Progenitor cell of endocrine pancreas (in vitro differentiated cells): ENCODE measurements around the gene PRSS50. TPM values are rescaled to one million over a fixed set of nuclear protein-coding genes. Genes with fewer than 3 reads are reported as not detected.
"Not testable (repeated sequence)": the region's sequence is repeated elsewhere in the genome, so short reads cannot be mapped to it uniquely, and the experiment has no call there.

Experiments used
- DNase-seq: peaks from one replicate; pipeline ENCODE4 v3.0.0; 2021; ENCODE audit warnings: low spot score; ENCODE audit not compliant: unreplicated experiment
- H3K27ac Mint-ChIP-seq: 2 replicates; pipeline ENCODE4 v1.8.0; 2021; ENCODE audit warnings: mild to moderate bottlenecking, moderate library complexity, mixed read lengths
- H3K27me3 Mint-ChIP-seq: 2 replicates; pipeline ENCODE4 v1.8.0; 2021; ENCODE audit warnings: mixed read lengths
- H3K36me3 Mint-ChIP-seq: 2 replicates; pipeline ENCODE4 v1.8.0; 2022; ENCODE audit warnings: mixed read lengths; ENCODE audit not compliant: insufficient read depth
- H3K4me1 Mint-ChIP-seq: 2 replicates; pipeline ENCODE4 v1.8.0; 2021; ENCODE audit warnings: low read depth, mixed read lengths
- H3K4me3 Mint-ChIP-seq: 2 replicates; pipeline ENCODE4 v1.8.0; 2021; ENCODE audit warnings: low read depth, mild to moderate bottlenecking, moderate library complexity, mixed read lengths
- H3K9me3 Mint-ChIP-seq: 2 replicates; pipeline ENCODE4 v1.8.0; 2021; ENCODE audit warnings: low read depth, mixed read lengths
- total RNA-seq: library from RNA; stranded (reverse); gene quantifications from 2 replicates; pipeline ENCODE4 v1.2.1, GENCODE V29; 2021
- TF ChIP-seq, protein P1 (sequence below): fragments of 200-600 bp; sonication (generic); IDR thresholded peaks from one replicate; pipeline ENCODE4 v1.5.0; 2021; ENCODE audit warnings: antibody characterized with exemption, mild to moderate bottlenecking; ENCODE audit not compliant: unreplicated experiment

The PRSS50 gene
- total RNA-seq, 1 donor from 2014 or later: 1.9 TPM

DNA sequence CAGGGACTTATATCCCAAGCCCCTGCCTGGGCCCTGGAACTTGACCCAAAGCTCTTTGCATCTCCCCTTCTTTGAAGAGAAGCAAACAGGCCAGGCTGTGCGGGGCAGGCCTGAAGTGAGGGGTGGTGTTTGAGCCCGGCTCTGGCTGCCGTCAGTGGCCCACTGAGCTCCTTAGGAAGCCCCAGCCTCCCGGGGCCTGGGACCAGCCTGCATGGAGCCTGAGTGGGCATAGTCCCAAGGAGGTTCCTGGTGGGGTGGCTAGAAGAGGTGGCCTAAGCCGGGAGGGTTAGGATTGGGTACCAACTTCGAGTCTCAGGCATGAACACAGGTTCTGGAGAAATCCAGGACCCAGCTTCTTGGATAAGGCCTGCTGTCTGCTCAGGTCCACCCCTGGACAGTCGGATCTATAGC lies 10.1 kb downstream of the PRSS50 start:
- TF ChIP-seq, protein P1, sequence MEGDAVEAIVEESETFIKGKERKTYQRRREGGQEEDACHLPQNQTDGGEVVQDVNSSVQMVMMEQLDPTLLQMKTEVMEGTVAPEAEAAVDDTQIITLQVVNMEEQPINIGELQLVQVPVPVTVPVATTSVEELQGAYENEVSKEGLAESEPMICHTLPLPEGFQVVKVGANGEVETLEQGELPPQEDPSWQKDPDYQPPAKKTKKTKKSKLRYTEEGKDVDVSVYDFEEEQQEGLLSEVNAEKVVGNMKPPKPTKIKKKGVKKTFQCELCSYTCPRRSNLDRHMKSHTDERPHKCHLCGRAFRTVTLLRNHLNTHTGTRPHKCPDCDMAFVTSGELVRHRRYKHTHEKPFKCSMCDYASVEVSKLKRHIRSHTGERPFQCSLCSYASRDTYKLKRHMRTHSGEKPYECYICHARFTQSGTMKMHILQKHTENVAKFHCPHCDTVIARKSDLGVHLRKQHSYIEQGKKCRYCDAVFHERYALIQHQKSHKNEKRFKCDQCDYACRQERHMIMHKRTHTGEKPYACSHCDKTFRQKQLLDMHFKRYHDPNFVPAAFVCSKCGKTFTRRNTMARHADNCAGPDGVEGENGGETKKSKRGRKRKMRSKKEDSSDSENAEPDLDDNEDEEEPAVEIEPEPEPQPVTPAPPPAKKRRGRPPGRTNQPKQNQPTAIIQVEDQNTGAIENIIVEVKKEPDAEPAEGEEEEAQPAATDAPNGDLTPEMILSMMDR: no peak
- no peak for DNase-seq
- H3K4me1 Mint-ChIP-seq: no peaks in the 10 kb centered on the region

DNA sequence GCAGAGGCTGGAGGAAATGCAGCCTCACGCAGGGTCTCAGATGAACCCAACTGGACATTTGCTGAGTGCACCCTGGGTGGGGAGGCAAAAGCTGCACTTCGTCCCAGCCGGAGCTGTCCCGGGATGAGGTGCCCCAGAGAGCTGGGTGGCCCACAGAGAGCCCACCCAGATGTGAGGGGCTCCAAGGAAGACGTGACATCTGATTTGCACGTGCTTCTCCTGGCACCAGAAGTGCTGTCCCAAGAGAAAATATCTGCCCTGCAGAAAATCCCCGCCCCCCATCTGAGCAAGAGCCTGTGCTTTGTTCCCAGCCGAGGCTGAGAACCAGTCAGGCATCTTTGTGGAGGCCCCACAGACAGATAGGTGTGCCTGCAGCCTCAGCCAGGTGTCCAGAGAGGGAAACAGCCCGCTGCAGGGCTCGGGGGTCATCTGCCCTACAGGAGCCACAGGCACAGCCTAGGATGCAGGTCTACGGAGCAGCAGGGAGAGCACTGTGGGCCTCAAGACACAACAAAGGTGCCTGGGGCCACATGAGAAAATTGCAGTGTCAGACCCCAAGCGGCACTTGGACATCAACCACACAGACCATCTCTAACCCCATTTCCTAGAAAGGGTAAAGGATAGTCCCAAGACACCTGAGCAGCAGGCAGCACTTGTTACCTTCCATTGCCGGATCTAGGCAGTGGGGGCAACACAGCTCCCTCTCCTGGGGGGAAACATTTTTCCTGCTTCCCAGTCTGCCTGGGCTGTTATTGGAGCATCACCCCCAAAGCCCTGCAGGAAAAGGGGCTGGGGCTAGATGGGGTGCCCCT lies 10.7 kb downstream of the PRSS50 start:
- Mint-ChIP-seq H3K27me3 (peaks cover 25% of the 10 kb centered on the region), H3K27ac (no peak overlapping the region), H3K36me3 (no peaks in the 10 kb centered on the region), H3K4me1 (no peaks in the 10 kb centered on the region), H3K4me3 (no peak overlapping the region), H3K9me3 (no peaks in the 10 kb centered on the region)
- DNase-seq: no peak
- TF ChIP-seq, protein P1: no peak

More for the DNA sequence above, 10.1 kb downstream of the PRSS50 start:
- H3K4me3 Mint-ChIP-seq: no peak overlapping the region
- peaks cover 18% of the 10 kb centered on the region for H3K27me3 Mint-ChIP-seq
- H3K27ac Mint-ChIP-seq: no peak overlapping the region
- no peaks in the 10 kb centered on the region for H3K9me3 Mint-ChIP-seq
- no peaks in the 10 kb centered on the region for H3K36me3 Mint-ChIP-seq

DNA sequence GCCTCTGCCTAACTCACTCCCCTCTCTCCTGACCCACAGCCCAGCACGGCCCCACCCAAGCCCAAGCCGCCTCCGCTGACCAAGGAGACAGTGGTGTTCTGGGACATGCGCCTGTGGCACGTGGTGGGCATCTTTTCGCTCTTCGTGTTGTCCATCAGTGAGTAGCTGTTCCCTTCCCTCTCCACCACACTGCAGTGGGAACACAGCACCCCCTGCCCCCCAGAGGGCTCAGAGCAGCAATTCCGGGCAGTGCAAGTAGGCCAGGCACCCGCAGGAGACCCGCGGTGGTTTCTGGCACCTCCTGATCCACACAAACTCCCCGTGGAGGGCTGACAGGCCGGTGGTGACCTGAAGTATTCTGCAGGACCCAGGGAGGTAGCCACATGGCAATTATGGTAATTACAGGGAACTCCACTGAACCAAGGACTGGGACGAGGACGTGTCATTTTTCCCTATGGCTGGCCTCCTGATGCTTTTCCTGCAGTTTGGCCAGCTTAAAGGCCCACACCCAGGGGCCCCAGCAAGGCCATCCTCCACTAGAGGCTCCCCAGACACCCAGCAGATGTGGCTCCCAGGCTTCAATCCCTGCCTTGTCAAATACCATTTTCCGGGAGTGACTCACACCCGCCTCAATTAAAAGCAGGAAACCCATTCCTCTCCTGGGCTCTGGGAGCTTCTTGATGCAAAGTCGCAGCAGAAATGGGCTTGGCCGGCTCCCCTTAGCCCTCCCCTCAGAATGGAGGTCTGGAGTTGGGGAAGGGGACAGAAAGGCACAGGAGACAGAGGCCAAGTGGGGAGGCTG lies 11.7 kb downstream of the PRSS50 start:
- TF ChIP-seq, protein P1: no peak
- Mint-ChIP-seq H3K27ac (no peak overlapping the region), H3K36me3 (no peaks in the 10 kb centered on the region), H3K9me3 (no peaks in the 10 kb centered on the region), H3K4me1 (no peaks in the 10 kb centered on the region), H3K27me3 (peaks cover 30% of the 10 kb centered on the region), H3K4me3 (no peak overlapping the region)
- DNase-seq: no peak

DNA sequence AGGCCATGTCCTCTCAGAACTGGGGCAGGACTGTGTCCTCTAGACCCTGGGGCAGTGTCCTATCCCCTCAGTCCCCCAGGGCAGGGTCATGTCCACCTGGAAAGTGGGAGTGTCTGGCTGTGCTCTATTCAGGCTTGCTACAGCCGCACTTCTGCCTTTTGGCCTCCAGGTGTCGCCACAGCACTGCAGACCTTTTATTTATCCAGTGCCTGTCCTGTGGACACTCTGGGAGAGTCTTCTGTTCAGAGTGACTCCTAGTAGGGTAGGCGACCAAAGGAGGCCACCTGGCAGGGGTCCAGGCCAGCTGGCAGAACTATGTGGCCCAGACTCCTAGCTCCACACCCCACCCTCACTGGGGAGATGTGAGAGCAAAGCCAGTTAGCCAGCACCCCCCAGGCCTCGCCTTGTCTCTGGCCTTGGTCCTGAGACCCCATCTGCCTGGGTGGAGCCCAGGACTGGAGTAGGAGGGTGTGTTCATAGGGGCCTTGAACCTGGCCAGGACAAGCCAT lies 12.6 kb downstream of the PRSS50 start:
- Mint-ChIP-seq H3K27me3 (peaks cover 34% of the 10 kb centered on the region), H3K27ac (no peak overlapping the region), H3K4me1 (no peaks in the 10 kb centered on the region), H3K9me3 (no peaks in the 10 kb centered on the region), H3K4me3 (no peak overlapping the region), H3K36me3 (no peaks in the 10 kb centered on the region)
- peak; percentile 71 for DNase-seq
- TF ChIP-seq, protein P1: peak; percentile 97

DNA sequence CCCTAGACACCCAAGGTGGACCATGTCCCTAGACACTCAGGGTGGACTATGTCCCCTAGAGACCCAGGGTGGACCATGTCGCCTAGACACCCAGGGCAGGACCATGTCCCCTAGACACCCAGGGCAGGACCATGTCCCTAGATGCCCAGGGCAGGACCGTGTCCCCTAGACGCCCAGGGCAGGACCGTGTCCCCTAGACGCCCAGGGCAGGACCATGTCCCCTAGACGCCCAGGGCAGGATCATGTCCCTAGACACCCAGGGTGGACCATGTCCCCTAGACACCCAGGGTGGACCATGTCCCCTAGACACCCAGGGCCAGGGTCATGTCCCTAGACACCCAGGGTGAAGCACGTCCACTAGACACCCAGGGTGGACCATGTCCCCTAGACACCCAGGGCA lies 13.3 kb downstream of the PRSS50 start:
- H3K9me3 Mint-ChIP-seq, H3K36me3 Mint-ChIP-seq, H3K4me1 Mint-ChIP-seq, H3K4me3 Mint-ChIP-seq, DNase-seq, H3K27ac Mint-ChIP-seq: not testable (repeated sequence)
- H3K27me3 Mint-ChIP-seq: peaks cover 36% of the 10 kb centered on the region
